Neural progenitor cell (in vitro differentiated cells): ENCODE measurements around the gene BNIP3. TPM values are rescaled to one million over a fixed set of nuclear protein-coding genes. Genes with fewer than 3 reads are reported as not detected.

Experiments used
- DNase-seq: peaks from one replicate; pipeline ENCODE4 v3.0.0-alpha.2; 2016; ENCODE audit warnings: low spot score
- H2AFZ ChIP-seq: fragments of 200-600 bp; sonication (generic); replicated peaks from 2 replicates; pipeline ENCODE4 v1.6.1; 2016; ENCODE audit warnings: antibody characterized with exemption
- H3F3A ChIP-seq: fragments of 200-600 bp; sonication (generic); 2 replicates; pipeline ENCODE4 v1.6.1; 2016; ENCODE audit warnings: antibody characterized with exemption, low read depth
- H3K27ac ChIP-seq: fragments of 200-600 bp; sonication (generic); 2 replicates; pipeline ENCODE4 v1.5.1; 2016; ENCODE audit warnings: mild to moderate bottlenecking
- H3K27me3 ChIP-seq: fragments of 200-600 bp; sonication (generic); 2 replicates; pipeline ENCODE4 v1.6.1; 2016; ENCODE audit warnings: mild to moderate bottlenecking, moderate library complexity
- H3K36me3 ChIP-seq: fragments of 200-600 bp; sonication (generic); 2 replicates; pipeline ENCODE4 v1.5.1; 2016
- H3K4me1 ChIP-seq: fragments of 200-600 bp; sonication (generic); 2 replicates; pipeline ENCODE4 v1.6.1; 2016; ENCODE audit warnings: mixed run types
- H3K4me2 ChIP-seq: fragments of 200-600 bp; sonication (generic); 2 replicates; pipeline ENCODE4 v1.6.1; 2016
- H3K4me3 ChIP-seq: fragments of 200-600 bp; sonication (generic); 2 replicates; pipeline ENCODE4 v1.5.1; 2016
- H3K79me2 ChIP-seq: fragments of 200-600 bp; sonication (generic); 2 replicates; pipeline ENCODE4 v1.6.1; 2016; ENCODE audit warnings: low read depth
- H3K9ac ChIP-seq: fragments of 200-600 bp; sonication (generic); 2 replicates; pipeline ENCODE4 v1.6.1; 2016
- H3K9me3 ChIP-seq: fragments of 200-600 bp; sonication (generic); 2 replicates; pipeline ENCODE4 v1.5.1; 2016; ENCODE audit warnings: low read depth
- H4K20me1 ChIP-seq: fragments of 200-600 bp; sonication (generic); 2 replicates; pipeline ENCODE4 v1.6.1; 2016; ENCODE audit warnings: low read depth
- H3K27ac Mint-ChIP-seq: 3 replicates; pipeline ENCODE4 v1.8.0; 2021; ENCODE audit warnings: mixed read lengths
- H3K27me3 Mint-ChIP-seq: 2 replicates; pipeline ENCODE4 v1.8.0; 2022; ENCODE audit warnings: low read depth, mild to moderate bottlenecking, inconsistent platforms, moderate library complexity, mixed read lengths; ENCODE audit not compliant: insufficient read depth
- H3K36me3 Mint-ChIP-seq: 3 replicates; pipeline ENCODE4 v1.8.0; 2021; ENCODE audit warnings: mixed read lengths
- H3K4me1 Mint-ChIP-seq: 3 replicates; pipeline ENCODE4 v1.8.0; 2021; ENCODE audit warnings: mixed read lengths
- H3K4me3 Mint-ChIP-seq: 3 replicates; pipeline ENCODE4 v1.8.0; 2021; ENCODE audit warnings: mild to moderate bottlenecking, moderate library complexity, mixed read lengths
- H3K9me3 Mint-ChIP-seq: 3 replicates; pipeline ENCODE4 v1.8.0; 2020; ENCODE audit warnings: mixed read lengths
- EZH2 ChIP-seq: fragments of 200-600 bp; sonication (generic); IDR thresholded peaks from 2 replicates; pipeline ENCODE4 v1.6.1; 2017; ENCODE audit warnings: antibody characterized with exemption, mild to moderate bottlenecking, moderate library complexity
- EZH2phosphoT487 ChIP-seq: fragments of 200-600 bp; sonication (generic); IDR thresholded peaks from 2 replicates; pipeline ENCODE4 v1.6.1; 2017; ENCODE audit warnings: antibody characterized with exemption
- total RNA-seq: library from RNA; depleted of rRNA; stranded (reverse); fragments of >200 nt; gene quantifications from 2 replicates; pipeline ENCODE4 v1.2.3, GENCODE V29; 2015; ENCODE audit warnings: low replicate concordance
- TF ChIP-seq, protein P1 (sequence below): fragments of 200-600 bp; sonication (generic); IDR thresholded peaks from 2 replicates; pipeline ENCODE4 v1.5.1; 2017; ENCODE audit warnings: antibody characterized with exemption, mild to moderate bottlenecking

The BNIP3 gene
- total RNA-seq, 1 donor from 2014 or later = 256 TPM

DNA sequence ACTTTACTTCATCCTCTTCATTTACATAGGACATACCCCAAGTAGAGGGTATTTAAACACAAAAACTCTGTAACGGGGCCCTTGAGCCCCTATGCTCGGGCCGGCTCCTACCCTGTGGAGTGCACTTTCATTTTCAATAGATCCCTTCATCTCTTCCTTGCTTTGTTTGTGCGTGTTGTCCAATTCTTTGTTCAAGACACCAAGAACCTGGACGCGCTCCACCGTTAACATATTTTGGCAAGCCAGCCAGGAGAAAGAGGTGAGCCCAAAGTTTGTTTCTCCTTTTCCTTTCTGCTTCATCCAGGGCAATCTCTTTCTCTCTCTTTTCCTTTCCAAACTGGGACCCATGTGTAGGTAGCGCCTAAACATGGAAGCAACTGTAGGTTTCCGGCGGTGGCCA, 26.0 kb upstream of the BNIP3 start:
- no peaks in the 10 kb centered on the region for H3K9me3 ChIP-seq
- no peaks in the 10 kb centered on the region for H3K4me1 ChIP-seq
- H3K9ac ChIP-seq = no peak overlapping the region
- Mint-ChIP-seq H3K27me3 (peaks cover 2% of the 10 kb centered on the region), H3K4me1 (peaks cover 6% of the 10 kb centered on the region), H3K36me3 (no peaks in the 10 kb centered on the region), H3K4me3 (no peak overlapping the region), H3K9me3 (no peaks in the 10 kb centered on the region), H3K27ac (no peak overlapping the region)
- no peaks in the 10 kb centered on the region for H4K20me1 ChIP-seq
- H3K27me3 ChIP-seq = no peaks in the 10 kb centered on the region
- no peaks in the 10 kb centered on the region for H3K36me3 ChIP-seq
- DNase-seq = no peak
- no peak overlapping the region for H2AFZ ChIP-seq
- no peaks in the 10 kb centered on the region for H3K79me2 ChIP-seq
- no peak overlapping the region for H3K27ac ChIP-seq
- TF ChIP-seq, protein P1, sequence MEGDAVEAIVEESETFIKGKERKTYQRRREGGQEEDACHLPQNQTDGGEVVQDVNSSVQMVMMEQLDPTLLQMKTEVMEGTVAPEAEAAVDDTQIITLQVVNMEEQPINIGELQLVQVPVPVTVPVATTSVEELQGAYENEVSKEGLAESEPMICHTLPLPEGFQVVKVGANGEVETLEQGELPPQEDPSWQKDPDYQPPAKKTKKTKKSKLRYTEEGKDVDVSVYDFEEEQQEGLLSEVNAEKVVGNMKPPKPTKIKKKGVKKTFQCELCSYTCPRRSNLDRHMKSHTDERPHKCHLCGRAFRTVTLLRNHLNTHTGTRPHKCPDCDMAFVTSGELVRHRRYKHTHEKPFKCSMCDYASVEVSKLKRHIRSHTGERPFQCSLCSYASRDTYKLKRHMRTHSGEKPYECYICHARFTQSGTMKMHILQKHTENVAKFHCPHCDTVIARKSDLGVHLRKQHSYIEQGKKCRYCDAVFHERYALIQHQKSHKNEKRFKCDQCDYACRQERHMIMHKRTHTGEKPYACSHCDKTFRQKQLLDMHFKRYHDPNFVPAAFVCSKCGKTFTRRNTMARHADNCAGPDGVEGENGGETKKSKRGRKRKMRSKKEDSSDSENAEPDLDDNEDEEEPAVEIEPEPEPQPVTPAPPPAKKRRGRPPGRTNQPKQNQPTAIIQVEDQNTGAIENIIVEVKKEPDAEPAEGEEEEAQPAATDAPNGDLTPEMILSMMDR = no peak
- TF ChIP-seq EZH2phosphoT487 (no peak), EZH2 (no peak)
- H3K4me2 ChIP-seq = no peak overlapping the region
- no peaks in the 10 kb centered on the region for H3F3A ChIP-seq
- H3K4me3 ChIP-seq = no peak overlapping the region

DNA sequence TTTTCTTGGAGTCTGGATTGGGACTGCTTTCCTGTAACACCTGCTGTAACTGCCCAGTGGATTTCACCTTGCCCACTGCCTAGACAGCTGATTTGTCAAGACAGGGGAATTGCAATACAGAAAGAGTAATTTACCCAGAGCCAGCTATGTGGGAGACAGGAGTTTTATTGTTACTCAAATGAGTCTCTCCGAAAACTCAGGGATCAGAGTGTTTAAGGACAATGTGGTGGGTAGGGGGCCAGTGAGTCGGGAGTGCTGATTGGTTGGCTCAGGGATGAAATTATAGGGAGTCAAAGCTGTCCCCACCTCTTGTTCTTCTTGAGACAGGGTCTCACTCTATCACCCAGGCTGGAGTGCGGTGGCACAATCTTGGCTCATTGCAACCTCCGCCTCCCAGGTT, 25.2 kb upstream of the BNIP3 start:
- Mint-ChIP-seq H3K36me3 (no peaks in the 10 kb centered on the region), H3K27ac (no peak overlapping the region), H3K27me3 (peaks cover 6% of the 10 kb centered on the region), H3K9me3 (no peaks in the 10 kb centered on the region), H3K4me3 (no peak overlapping the region), H3K4me1 (peaks cover 6% of the 10 kb centered on the region)
- H2AFZ ChIP-seq = no peak overlapping the region
- no peaks in the 10 kb centered on the region for H3K36me3 ChIP-seq
- no peak overlapping the region for H3K27ac ChIP-seq
- no peaks in the 10 kb centered on the region for H3K4me1 ChIP-seq
- H3F3A ChIP-seq = no peaks in the 10 kb centered on the region
- H3K4me2 ChIP-seq = no peak overlapping the region
- H3K9me3 ChIP-seq = no peaks in the 10 kb centered on the region
- no peak overlapping the region for H3K9ac ChIP-seq
- peak; percentile 41 for DNase-seq
- no peaks in the 10 kb centered on the region for H3K79me2 ChIP-seq
- no peaks in the 10 kb centered on the region for H3K27me3 ChIP-seq
- no peak for TF ChIP-seq EZH2
- no peak for TF ChIP-seq EZH2phosphoT487
- TF ChIP-seq, protein P1 = no peak
- H4K20me1 ChIP-seq = no peaks in the 10 kb centered on the region
- no peak overlapping the region for H3K4me3 ChIP-seq

DNA sequence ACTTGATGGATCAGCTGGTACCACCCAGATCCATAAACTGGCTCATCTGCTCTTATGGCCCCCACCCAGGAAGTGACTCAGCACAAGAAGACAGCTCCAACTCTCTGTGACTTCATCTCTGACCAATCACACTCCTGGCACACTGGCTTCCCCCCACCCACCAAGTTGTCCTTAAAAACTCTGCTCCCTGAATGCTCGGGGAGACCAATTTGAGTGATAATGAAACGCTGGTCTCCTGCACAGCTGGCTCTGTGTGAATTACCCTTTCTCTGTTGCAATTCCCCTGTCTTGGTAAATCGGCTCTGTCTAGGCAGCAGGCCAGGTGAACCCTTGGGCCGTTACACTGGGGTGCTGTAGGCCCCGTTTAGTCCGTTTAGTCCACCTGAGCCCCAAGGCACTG, 23.4 kb upstream of the BNIP3 start:
- no peak overlapping the region for H3K4me3 Mint-ChIP-seq
- peaks cover 2% of the 10 kb centered on the region for H3K27me3 ChIP-seq
- no peaks in the 10 kb centered on the region for H3K79me2 ChIP-seq
- peaks cover 12% of the 10 kb centered on the region for H3K4me1 Mint-ChIP-seq
- no peak overlapping the region for H3K27ac Mint-ChIP-seq
- no peak overlapping the region for H3K4me3 ChIP-seq
- H3K4me2 ChIP-seq = no peak overlapping the region
- no peak overlapping the region for H3K27ac ChIP-seq
- H3K9me3 Mint-ChIP-seq = no peaks in the 10 kb centered on the region
- no peaks in the 10 kb centered on the region for H3K4me1 ChIP-seq
- no peak overlapping the region for H2AFZ ChIP-seq
- H3K36me3 Mint-ChIP-seq = no peaks in the 10 kb centered on the region
- no peak overlapping the region for H3K9ac ChIP-seq
- peaks cover 8% of the 10 kb centered on the region for H3K27me3 Mint-ChIP-seq
- no peaks in the 10 kb centered on the region for H4K20me1 ChIP-seq
- H3K9me3 ChIP-seq = no peaks in the 10 kb centered on the region
- no peak for DNase-seq
- H3K36me3 ChIP-seq = no peaks in the 10 kb centered on the region
- TF ChIP-seq EZH2phosphoT487 = no peak
- TF ChIP-seq, protein P1 = no peak
- TF ChIP-seq EZH2 = no peak
- H3F3A ChIP-seq = no peaks in the 10 kb centered on the region
